ENCODE results near the gene ATE1.
"Not testable (repeated sequence)": the region's sequence is repeated elsewhere in the genome, so short reads cannot be mapped to it uniquely, and the experiment has no call there.

The ATE1 gene

GRCh38 chr10:121927841-121928527 lies at the start of gene ATE1:
ATE1 (minus strand) TSS chr10:121928031; CDS start chr10:121927949, 82 bp downstream.
- peak; percentile 58 to 71 for DNase-seq

GRCh38 chr10:121976607-121977006 lies 48.8 kb upstream of the ATE1 start:
- no peak for DNase-seq

GRCh38 chr10:121975295-121976086 lies 47.7 kb upstream of the ATE1 start:
- DNase-seq: no peak

- DNase-seq: peak in 1 of 2 experiments; percentile 44
Measured at GRCh38 chr10:121974535-121975294, 46.9 kb upstream of the ATE1 start, which contains the start of gene NSMCE4A. NSMCE4A (minus strand) TSS chr10:121975217; CDS start chr10:121975165, 52 bp downstream.

GRCh38 chr10:121974019-121974534 lies 46.2 kb upstream of the ATE1 start:
- peak in 1 of 2 experiments; percentile 27 for DNase-seq

GRCh38 chr10:121969086-121969485 lies 41.3 kb upstream of the ATE1 start:
- DNase-seq: not testable (repeated sequence)

GRCh38 chr10:121965996-121966395 lies 38.2 kb upstream of the ATE1 start:
- no peak for DNase-seq

- no peak for DNase-seq
Measured at GRCh38 chr10:121961456-121961855, 33.6 kb upstream of the ATE1 start.

- DNase-seq: no peak
Measured at GRCh38 chr10:121959671-121960070, 31.8 kb upstream of the ATE1 start.

GRCh38 chr10:121956111-121957061 lies 28.6 kb upstream of the ATE1 start:
- peak in 1 of 2 experiments; percentile 36 for DNase-seq

- DNase-seq: no peak
Measured at GRCh38 chr10:121952226-121952625, 24.4 kb upstream of the ATE1 start.

- no peak for DNase-seq
Measured at GRCh38 chr10:121949451-121949850, 21.6 kb upstream of the ATE1 start.

GRCh38 chr10:121949049-121949448 lies 21.2 kb upstream of the ATE1 start:
- no peak for DNase-seq

GRCh38 chr10:121947343-121948330 lies 19.8 kb upstream of the ATE1 start:
- DNase-seq: no peak

- DNase-seq: peak in 1 of 2 experiments; percentile 14
Measured at GRCh38 chr10:121942749-121943416, 15.1 kb upstream of the ATE1 start.

GRCh38 chr10:121941532-121941931 lies 13.7 kb upstream of the ATE1 start:
- DNase-seq: no peak

- no peak for DNase-seq
Measured at GRCh38 chr10:121936295-121936694, 8.5 kb upstream of the ATE1 start.

- DNase-seq: no peak
Measured at GRCh38 chr10:121935702-121936101, 7.9 kb upstream of the ATE1 start.

GRCh38 chr10:121930268-121931085 lies 2.6 kb upstream of the ATE1 start:
- not testable (repeated sequence) for DNase-seq
